CD4-positive, alpha-beta T cell treated with Interleukin-17A for 4 hours (primary cell): ENCODE results near the gene INPP5A.
"Not testable (repeated sequence)": the region's sequence is repeated elsewhere in the genome, so short reads cannot be mapped to it uniquely, and the experiment has no call there.

ENCODE experiments used
- DNase-seq: peaks from one replicate; pipeline ENCODE4 v3.0.0-alpha.2; 2020; ENCODE audit warnings: mixed read lengths

The INPP5A gene

DNA sequence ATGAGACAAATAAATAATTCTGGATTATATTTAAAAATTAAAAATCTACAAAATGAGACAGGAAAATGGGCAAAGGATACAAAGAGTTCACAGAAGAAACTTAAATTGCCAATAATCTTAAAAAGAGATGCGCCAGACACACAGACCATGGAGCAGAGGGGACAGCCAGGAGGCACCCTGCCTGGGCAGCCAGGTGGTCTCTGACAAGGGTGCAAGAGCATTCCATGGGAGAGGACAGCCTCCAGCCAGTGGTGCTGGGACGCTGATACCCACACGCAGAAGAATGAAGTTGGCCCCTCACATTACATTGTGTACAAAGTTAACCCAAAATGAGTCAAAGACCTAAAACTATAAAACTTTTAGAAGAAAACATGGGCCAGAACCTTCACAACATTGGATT is 142.1 kb downstream of the INPP5A start:
- no peak for DNase-seq

GRCh38 chr10:132680741-132681140 is 143.2 kb downstream of the INPP5A start:
- not testable (repeated sequence) for DNase-seq

GRCh38 chr10:132681858-132682755 is 144.5 kb downstream of the INPP5A start:
- no peak for DNase-seq

GRCh38 chr10:132684164-132684891 is 146.7 kb downstream of the INPP5A start:
- peak; percentile 56 for DNase-seq

DNA sequence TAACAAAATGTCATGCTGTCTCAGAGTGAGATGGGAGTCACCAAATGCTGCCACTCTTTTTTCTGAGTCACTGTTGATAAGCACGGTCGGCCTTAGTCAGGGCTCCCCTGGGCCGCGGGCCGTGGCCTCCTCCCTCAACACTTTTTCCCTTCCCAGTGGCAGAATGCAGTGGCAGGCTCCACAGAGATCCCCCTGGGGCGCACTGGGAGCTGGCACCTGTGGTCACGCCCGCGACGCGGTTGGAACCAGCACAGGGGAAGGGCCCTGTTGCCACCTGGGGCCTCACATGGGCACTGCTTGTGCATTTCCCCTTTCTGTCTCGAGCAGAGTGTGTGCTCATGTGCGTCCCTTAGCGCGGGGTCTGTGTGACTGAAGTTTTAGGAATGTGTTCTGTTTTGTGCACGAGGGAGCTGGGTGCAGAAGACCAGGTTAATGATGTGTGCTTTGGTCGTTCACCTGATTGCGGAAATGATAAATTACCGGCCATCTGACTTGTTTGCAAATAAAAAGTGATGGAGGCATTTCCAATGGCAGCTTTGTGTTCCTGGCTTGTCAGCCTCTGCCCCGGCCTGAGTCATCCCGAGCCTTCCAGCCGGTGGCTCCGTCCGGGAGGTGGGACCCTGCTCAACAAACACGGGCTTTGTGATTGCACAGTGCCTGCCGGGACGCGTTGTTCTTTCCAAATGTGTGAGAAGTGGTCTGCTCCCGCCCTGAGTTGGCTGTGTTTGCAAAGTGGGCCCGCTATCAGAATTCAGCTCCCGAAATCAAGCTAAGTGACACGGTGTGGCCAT is 147.7 kb downstream of the INPP5A start:
- peak; percentile 10 for DNase-seq

GRCh38 chr10:132685921-132686680 is 148.5 kb downstream of the INPP5A start:
- no peak for DNase-seq

DNA sequence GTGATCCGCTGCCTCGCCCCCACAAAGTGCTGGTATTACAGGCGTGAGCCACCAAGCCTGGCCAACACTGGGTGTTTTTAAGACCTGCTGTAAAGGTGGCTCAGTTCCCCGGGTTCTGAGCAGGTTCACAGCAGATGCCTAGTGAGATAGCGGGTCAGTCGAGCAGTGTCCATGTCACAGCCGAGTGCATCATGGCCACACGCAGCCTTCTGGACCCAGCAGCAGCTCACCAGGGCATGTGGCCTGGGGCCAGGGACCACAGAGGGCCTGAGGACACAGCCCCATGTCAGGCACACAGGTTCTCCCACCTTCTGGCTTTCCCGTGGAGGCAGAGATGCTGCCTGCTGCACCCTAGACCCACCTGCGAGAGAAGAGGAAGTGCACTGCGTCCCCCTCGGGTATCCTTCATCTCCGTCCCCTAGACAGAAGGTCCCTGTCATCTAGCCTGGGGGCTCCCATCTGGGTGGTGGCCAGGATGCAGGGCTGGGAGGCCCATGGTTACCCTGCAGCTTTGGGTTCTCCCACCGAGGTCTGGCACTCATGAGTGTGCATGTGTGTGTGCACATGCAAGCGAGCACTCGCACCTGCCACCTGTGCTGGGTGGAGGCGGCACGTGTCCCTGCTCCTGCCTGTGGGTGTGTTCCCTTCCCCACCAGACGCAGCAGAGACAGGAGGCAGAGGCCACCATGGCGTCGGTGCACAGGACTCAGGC is 149.8 kb downstream of the INPP5A start:
- DNase-seq = no peak

- no peak for DNase-seq
Observed at GRCh38 chr10:132687893-132688579, 150.4 kb downstream of the INPP5A start.

DNA sequence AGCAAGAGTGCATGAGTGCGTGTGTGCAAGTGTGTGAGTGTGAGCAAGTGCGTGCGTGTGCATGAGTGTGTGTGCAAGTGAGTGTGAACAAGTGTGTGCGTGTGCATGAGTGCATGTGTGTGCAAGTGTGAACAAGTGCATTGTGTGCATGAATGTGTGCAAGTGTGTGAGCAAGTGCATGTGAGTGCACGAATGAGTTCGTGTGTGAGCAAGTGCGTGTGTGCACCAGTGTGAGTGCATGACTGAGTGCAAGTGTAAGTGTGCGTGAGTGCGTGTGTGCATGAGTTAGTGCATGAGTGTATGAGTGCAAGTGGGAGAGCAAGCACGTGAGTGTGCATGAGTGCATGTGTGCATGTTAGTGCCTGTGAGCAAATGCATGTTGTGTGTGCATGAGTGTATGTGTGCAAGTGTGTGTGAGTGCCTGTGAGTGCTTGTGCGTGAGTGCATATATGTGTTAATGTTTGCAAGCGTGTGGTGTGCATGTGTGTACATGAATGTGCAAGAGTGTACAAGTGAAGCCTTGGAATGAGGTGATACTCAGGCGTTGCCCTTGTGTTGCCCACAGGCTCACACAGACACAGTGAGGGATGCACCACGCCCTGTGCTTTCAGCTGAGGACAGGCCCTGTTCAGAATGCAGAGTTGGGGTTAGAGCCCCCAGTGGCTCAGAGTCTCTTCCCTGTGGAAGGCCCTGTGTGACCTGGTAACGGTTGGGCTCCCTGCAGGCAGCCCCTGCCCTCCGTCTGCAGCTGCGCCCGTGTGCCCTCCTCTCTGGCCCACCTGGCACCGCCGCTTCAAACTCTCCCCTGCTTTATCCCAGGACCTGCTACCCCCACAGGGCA is 151.2 kb downstream of the INPP5A start:
- no peak for DNase-seq

GRCh38 chr10:132689721-132690360 is 152.3 kb downstream of the INPP5A start:
- DNase-seq = no peak

DNA sequence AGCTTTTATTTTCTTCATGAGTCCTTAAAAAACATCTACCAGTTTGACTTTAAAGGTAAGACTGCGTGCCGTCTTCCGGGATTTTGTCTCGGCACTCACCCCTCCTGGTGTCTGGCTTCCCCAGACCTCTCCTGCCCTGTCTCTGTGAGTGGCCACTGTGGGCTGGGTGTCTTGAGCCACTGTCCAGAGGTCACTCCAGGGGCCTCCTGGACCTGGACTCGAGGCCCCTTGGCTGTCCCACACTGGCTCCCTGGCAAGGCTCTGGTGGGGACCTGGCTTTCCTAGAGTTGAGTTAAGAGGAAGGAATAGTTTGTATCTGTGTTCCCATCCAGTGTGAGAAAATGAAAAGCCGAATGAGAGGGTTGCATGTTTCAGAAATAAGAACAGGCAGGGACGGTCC is 152.8 kb downstream of the INPP5A start:
- DNase-seq = no peak

DNA sequence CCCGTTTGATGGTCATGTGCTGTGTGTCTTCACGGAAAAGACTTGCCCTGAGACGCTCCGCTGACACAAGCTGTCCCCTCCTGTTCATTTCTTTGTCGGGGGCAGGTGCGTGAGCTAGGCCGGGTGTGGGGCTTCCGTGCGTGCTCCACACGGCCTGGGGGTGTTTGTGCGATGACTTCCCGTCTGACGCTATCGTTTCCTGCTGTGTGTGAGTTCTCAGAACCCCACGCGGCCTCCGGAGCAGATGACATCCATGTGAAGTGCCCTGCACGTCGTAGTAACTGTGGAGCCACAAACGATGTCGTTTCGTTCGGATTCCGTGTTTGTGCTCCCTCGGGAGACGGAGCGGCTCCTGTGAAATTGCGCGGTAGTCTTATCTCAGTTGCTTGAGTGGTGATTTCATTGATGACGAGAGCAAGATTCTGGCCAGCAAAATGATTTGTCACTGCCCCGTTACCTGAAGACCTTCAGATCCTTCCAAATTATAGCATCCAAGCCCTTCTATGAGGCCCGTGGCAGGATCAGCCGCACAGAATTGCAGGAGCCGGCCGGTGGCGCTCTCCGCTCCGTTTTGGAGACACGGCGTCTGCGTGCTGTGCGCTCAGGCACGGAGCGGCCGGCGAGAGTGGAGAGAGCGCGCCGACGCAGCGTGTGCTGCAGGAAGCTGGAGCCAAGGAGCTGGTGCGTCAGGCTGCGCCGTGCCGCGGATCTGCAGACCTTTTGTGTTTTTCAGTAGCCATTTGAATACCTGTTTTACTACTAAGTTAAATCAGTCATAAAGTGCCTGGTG is 153.4 kb downstream of the INPP5A start:
- no peak for DNase-seq

GRCh38 chr10:132691711-132692153 is 154.1 kb downstream of the INPP5A start:
- DNase-seq = no peak

- DNase-seq = no peak
Observed at GRCh38 chr10:132692311-132692710, 154.7 kb downstream of the INPP5A start.

DNA sequence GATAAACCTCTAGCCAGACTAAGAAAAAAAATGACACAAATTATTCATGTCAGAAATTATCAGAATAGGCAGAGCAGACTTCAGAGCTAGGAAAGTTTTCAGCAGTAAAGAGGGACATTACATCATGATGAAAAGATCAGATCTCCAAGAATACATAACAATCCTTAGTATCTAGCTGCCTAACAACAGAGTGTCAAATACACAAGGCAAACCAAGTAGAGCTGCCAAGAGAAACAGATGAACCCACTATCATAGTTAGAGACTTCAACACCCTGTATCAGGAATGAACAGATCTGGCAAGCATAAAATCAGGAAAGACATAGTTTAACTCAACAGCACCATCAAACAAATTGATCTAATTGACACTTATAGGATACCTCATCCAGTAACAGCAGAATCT is 156.1 kb downstream of the INPP5A start:
- no peak for DNase-seq

- DNase-seq = no peak
Observed at GRCh38 chr10:132696204-132696603, 158.6 kb downstream of the INPP5A start.

DNA sequence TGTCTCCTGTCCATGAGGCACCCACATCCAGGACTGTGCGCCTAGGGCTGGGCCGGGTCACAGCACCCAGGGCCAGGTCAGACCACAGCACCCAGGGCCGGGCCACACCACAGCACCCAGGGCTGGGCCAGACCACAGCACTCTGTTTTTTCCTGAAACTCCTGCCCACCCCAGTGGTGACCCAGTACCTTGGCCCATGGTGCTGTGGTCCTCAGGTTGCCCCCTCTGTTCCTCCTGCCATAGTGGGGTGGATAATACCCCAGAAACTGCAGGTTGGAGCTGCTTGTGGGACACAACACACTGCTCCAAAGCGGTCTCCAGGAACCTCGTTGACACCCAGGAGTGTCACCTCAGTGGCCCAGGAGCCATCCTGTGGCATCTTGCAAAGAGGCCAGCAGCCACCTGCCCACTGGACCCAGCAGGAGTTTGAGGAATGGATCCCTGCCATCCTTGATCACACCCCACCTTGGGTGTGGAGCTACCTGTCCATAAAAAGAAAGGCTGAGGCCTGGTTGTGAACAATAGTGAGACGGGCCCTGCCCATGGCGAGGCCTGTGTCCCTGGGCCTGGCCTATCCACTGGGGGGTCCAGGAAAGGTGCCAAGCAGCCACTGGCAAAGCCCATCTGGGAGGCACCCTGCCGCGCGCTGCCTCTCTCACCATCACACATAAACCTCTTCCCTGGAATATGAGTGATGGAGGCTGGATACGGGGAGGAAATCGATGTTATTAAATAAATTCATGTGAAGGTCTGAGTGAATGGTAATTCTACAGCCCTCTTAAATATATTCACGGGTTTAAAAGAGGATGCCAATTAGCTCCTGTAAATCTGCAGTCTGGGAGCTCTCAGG is 159.4 kb downstream of the INPP5A start:
- DNase-seq = no peak
